ENCODE data around the gene BLVRA. TPM values are rescaled to one million over a fixed set of nuclear protein-coding genes. Genes with fewer than 3 reads are reported as not detected.
A peak's percentile ranks its signal among the peaks of the same experiment; 100 is the strongest.
"Not testable (repeated sequence)": the region's sequence is repeated elsewhere in the genome, so short reads cannot be mapped to it uniquely, and the experiment has no call there.

BLVRA gene
- total RNA-seq, 2 donors from 2014 or later = 26.2 to 29.7 TPM

DNA sequence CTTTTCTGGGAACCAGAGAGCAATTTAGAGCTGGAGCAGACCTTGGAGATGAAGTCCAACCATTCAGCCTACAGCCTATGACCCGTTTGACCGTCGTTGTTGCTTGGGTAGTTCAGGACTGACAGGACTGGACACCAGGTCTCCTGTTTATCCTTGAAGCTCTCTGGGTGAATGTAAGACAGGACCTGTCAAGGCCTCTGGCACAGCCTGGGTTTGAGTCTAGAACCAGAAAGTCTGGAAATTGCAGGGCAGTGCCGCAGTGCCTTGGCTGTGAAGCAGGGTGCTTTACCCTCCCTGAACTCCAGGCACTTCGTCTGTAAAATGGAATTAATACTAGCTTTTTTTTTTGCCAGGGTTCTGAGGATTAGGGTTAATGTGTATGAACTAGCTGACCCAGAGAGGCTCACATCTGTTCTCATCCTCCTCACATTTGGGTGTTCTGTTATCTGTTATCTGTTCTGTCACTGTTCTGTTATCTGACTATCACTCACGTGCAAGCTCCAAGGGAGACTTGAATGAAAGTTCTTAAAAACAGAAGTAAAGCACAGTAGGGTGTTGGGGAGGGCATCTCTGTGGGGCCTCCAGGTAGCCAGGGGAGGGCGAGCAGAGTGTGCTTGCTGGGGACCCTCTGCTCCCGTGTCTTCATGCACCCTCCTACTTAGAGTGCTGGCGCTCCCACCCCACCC is 9.9 kb downstream of the BLVRA start:
- no peaks in the 10 kb centered on the region for H3K27me3 Mint-ChIP-seq
- H3K27ac Mint-ChIP-seq = no peak overlapping the region
- H3K36me3 Mint-ChIP-seq (ENCODE audit: low read depth) = peaks cover 10% of the 10 kb centered on the region
- H3K4me3 Mint-ChIP-seq = no peak overlapping the region
- ATAC-seq (no peak), DNase-seq (no peak)
- H3K9me3 ChIP-seq (ENCODE audit: control insufficient read depth, low read length, poor library complexity, severe bottlenecking) = no peaks in the 10 kb centered on the region
- H3K4me1 Mint-ChIP-seq = peaks cover 32% of the 10 kb centered on the region

- Mint-ChIP-seq H3K4me1 (peaks cover 31% of the 10 kb centered on the region), H3K4me3 (no peak overlapping the region), H3K36me3 (ENCODE audit: low read depth) (peaks cover 10% of the 10 kb centered on the region), H3K27ac (no peak overlapping the region), H3K27me3 (no peaks in the 10 kb centered on the region)
- no peak for ATAC-seq
- no peak for DNase-seq
- no peaks in the 10 kb centered on the region for H3K9me3 ChIP-seq (ENCODE audit: control insufficient read depth, low read length, poor library complexity, severe bottlenecking)
These were observed 10.4 kb downstream of the BLVRA start for GRCh38 chr7:43768887-43769272.

DNA sequence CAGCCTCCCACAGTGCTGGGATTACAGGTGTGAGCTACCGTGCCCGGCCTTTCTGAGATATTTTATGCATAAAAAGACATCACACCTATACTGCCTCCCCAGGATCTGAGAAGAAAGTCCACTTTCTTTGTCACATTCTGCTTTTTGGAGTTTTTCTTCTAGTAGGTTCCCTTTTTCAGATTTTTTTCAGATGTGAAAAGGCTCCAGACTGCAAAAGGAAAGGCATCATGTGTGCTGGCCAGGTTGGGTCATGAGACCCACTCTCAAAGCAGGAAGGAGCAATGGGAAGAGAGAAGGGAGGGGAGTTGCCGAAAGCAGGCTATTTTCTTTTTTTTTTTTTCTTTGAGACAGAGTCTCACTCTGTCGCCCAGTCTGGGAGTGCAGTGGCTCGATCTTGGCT is 10.8 kb downstream of the BLVRA start:
- peaks cover 10% of the 10 kb centered on the region for H3K36me3 Mint-ChIP-seq (ENCODE audit: low read depth)
- no peak overlapping the region for H3K4me3 Mint-ChIP-seq
- ATAC-seq (no peak), DNase-seq (no peak)
- no peak overlapping the region for H3K27ac Mint-ChIP-seq
- H3K4me1 Mint-ChIP-seq = peaks cover 29% of the 10 kb centered on the region
- H3K27me3 Mint-ChIP-seq = no peaks in the 10 kb centered on the region
- H3K9me3 ChIP-seq (ENCODE audit: control insufficient read depth, low read length, poor library complexity, severe bottlenecking) = no peaks in the 10 kb centered on the region

GRCh38 chr7:43769791-43770465 is 11.4 kb downstream of the BLVRA start:
- Mint-ChIP-seq H3K27ac (peak overlapping the region; percentile 43), H3K27me3 (no peaks in the 10 kb centered on the region), H3K4me3 (no peak overlapping the region), H3K4me1 (peaks cover 26% of the 10 kb centered on the region), H3K36me3 (ENCODE audit: low read depth) (peaks cover 10% of the 10 kb centered on the region)
- H3K9me3 ChIP-seq (ENCODE audit: control insufficient read depth, low read length, poor library complexity, severe bottlenecking) = no peaks in the 10 kb centered on the region
- DNase-seq (no peak), ATAC-seq (no peak)

DNA sequence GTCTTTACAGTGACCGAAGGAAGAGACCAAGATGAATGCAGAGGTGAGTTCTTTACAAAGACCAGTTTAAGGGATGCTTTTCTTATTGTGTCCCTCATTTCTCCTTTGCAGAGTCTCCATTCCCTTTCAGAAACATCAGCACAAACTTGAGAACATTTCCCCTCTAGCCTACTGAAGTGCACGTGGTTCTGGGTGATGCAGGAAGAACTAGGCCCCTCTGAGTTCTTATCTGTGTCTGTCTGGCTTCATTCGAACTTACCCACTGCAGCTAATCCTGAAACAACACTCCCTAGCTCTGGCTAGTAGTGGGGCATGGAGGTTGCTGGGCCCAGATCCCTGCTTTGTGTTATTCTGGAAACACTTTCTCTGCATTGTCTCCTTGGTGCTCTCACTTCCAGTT is 12.6 kb downstream of the BLVRA start:
- H3K4me1 Mint-ChIP-seq = peaks cover 26% of the 10 kb centered on the region
- H3K4me3 Mint-ChIP-seq = no peak overlapping the region
- H3K27ac Mint-ChIP-seq = peak overlapping the region; percentile 60
- no peaks in the 10 kb centered on the region for H3K27me3 Mint-ChIP-seq
- H3K9me3 ChIP-seq (ENCODE audit: control insufficient read depth, low read length, poor library complexity, severe bottlenecking) = no peaks in the 10 kb centered on the region
- ATAC-seq (no peak), DNase-seq (no peak)
- peaks cover 10% of the 10 kb centered on the region for H3K36me3 Mint-ChIP-seq (ENCODE audit: low read depth)

DNA sequence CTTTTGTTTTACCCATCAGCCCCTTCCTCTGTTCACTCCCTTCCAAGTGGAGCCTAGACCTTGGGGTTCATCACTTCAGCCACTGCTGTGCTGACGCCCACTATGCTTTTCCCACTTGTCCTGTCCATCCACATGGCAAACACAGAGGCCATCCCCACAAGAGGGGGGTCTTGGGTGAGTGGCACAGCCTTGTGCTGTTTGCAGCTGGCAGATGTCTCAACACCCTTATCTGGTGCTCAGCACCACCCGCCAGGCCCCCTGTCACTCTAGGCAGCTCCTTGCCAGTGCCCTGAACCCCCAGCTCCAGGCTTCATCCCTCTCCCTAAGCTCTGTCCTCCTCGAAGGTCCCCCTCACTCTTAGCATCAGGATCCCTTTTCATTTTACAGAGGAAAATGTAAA is 13.1 kb downstream of the BLVRA start:
- Mint-ChIP-seq H3K4me3 (no peak overlapping the region), H3K27me3 (no peaks in the 10 kb centered on the region), H3K27ac (peak overlapping the region; percentile 60), H3K36me3 (ENCODE audit: low read depth) (peaks cover 10% of the 10 kb centered on the region), H3K4me1 (peaks cover 24% of the 10 kb centered on the region)
- no peak for DNase-seq
- no peaks in the 10 kb centered on the region for H3K9me3 ChIP-seq (ENCODE audit: control insufficient read depth, low read length, poor library complexity, severe bottlenecking)
- ATAC-seq = no peak

GRCh38 chr7:43773268-43773667 is 14.8 kb downstream of the BLVRA start:
- Mint-ChIP-seq H3K4me1 (peaks cover 22% of the 10 kb centered on the region), H3K36me3 (ENCODE audit: low read depth) (peaks cover 10% of the 10 kb centered on the region)
- H3K9me3 ChIP-seq (ENCODE audit: control insufficient read depth, low read length, poor library complexity, severe bottlenecking); DNase-seq; H3K27ac Mint-ChIP-seq; ATAC-seq; H3K27me3 Mint-ChIP-seq; H3K4me3 Mint-ChIP-seq: not testable (repeated sequence)

- not testable (repeated sequence) for H3K27me3 Mint-ChIP-seq; H3K4me3 Mint-ChIP-seq; DNase-seq; ATAC-seq; H3K27ac Mint-ChIP-seq; H3K9me3 ChIP-seq (ENCODE audit: control insufficient read depth, low read length, poor library complexity, severe bottlenecking)
- H3K36me3 Mint-ChIP-seq (ENCODE audit: low read depth) = peaks cover 10% of the 10 kb centered on the region
- peaks cover 24% of the 10 kb centered on the region for H3K4me1 Mint-ChIP-seq
These were observed 16.8 kb downstream of the BLVRA start for GRCh38 chr7:43775255-43775654.

GRCh38 chr7:43778293-43779044 is 20.0 kb downstream of the BLVRA start:
- DNase-seq = not testable (repeated sequence)

DNA sequence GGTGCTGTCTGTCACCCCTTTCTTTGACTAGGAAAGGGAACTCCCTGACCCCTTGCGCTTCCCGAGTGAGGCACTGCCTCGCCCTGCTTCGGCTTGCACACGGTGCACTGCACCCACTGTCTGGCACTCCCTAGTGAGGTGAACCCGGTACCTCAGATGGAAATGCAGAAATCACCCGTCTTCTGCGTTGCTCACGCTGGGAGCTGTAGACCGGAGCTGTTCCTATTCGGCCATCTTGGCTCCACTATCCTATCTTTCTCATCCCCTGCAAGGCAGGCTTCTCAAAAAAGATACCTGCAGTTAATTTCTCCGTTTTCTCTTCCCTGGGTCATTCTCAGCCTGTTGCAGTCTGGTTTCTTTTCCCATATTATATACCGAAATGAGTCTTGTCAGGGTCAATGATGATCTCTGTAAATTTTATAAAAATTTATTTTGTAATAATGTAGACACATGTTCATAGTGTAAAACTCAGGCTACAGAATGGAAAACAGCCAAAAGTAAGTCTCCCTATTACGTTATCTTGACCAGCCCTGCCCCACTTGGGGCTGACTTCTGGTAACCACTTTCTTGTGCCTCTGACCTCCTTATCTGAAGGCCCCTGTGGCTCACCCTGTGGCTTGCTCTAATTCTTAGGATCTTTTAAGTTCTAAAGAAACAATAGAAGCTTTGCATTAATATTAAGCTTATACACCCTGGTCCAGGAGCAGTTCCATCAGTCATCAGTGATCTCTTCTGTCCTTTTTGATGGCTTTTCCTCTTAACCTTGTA is 20.7 kb downstream of the BLVRA start:
- ATAC-seq (no peak), DNase-seq (no peak)
- H3K27ac Mint-ChIP-seq = peak overlapping the region; percentile 27
- H3K4me1 Mint-ChIP-seq = peaks cover 25% of the 10 kb centered on the region
- H3K27me3 Mint-ChIP-seq = no peaks in the 10 kb centered on the region
- peaks cover 4% of the 10 kb centered on the region for H3K36me3 Mint-ChIP-seq (ENCODE audit: low read depth)
- no peaks in the 10 kb centered on the region for H3K9me3 ChIP-seq (ENCODE audit: control insufficient read depth, low read length, poor library complexity, severe bottlenecking)
- H3K4me3 Mint-ChIP-seq = peak overlapping the region; percentile 43

More at GRCh38 chr7:43778293-43779044, 20.0 kb downstream of the BLVRA start:
- H3K27me3 Mint-ChIP-seq; ATAC-seq; H3K36me3 Mint-ChIP-seq (ENCODE audit: low read depth); H3K9me3 ChIP-seq (ENCODE audit: control insufficient read depth, low read length, poor library complexity, severe bottlenecking): not testable (repeated sequence)
- H3K4me1 Mint-ChIP-seq = peaks cover 24% of the 10 kb centered on the region
- H3K4me3 Mint-ChIP-seq = peak overlapping the region; percentile 43
- peak overlapping the region; percentile 27 for H3K27ac Mint-ChIP-seq

GRCh38 chr7:43781726-43782607 is 23.5 kb downstream of the BLVRA start:
- no peak for DNase-seq
- no peak for ATAC-seq
- Mint-ChIP-seq H3K36me3 (ENCODE audit: low read depth) (peaks cover 6% of the 10 kb centered on the region), H3K4me1 (peaks cover 32% of the 10 kb centered on the region), H3K27ac (peak overlapping the region; percentile 46), H3K27me3 (no peaks in the 10 kb centered on the region), H3K4me3 (no peak overlapping the region)
- H3K9me3 ChIP-seq (ENCODE audit: control insufficient read depth, low read length, poor library complexity, severe bottlenecking) = no peaks in the 10 kb centered on the region
